ENCODE measurements around the gene LANCL2. TPM values are rescaled to one million over a fixed set of nuclear protein-coding genes. Genes with fewer than 3 reads are reported as not detected.

Gene LANCL2
- total and polyA plus RNA-seq, 4 experiments from 2014 or later = 4.4 to 7.0 (median 5.2) TPM

DNA sequence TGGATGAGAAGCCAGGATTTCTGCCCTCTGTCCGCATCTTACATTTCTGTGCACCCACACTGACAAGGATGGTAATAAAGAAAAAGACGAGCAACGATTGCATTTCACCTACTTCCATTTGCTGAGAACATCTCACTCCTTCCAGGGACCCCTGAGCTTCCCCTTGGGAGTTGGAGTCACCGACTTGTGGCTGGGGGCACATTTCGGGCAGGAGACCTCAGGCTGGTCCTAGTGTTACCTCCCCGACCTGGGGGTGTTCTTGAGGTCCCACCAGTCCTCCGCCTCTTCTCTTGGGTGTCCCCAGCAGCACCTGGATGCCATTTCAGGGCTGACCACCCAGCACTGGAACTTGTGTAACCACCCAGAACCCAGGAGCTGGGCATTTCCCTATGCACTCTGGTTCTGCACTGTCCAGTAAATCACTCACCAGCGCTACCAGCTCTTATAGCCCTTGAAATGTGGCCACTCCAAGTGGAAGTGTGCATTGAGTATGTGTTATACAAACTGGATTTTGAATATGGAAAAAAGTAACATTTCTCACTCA is 84.9 kb downstream of the LANCL2 start:
- peak overlapping the region in 2 of 7 donors; percentile 18 to 44 for H3K27ac Mint-ChIP-seq
- H3K4me3 Mint-ChIP-seq = peak overlapping the region in 1 of 8 donors; percentile 19
- H3K9me3 Mint-ChIP-seq = peaks cover 0 to 5% (median 2%) of the 10 kb centered on the region in 8 donors
- ChIA-PET POLR2A (ENCODE audit: partially characterized antibody) (no interaction called here), CTCF (ENCODE audit: partially characterized antibody) (interaction anchor here (0.9 to 1.3 kb wide), 2 partner anchors 10 to 19 kb away, joined by 3 read pairs; no protein-coding TSS in a partner anchor)
- peaks cover 22% of the 10 kb centered on the region for H3K4me1 ChIP-seq (ENCODE audit: insufficient read depth, low read length)
- H3K36me3 Mint-ChIP-seq = peaks cover 6 to 41% of the 10 kb centered on the region in 2 donors
- H3K27ac ChIP-seq (ENCODE audit: low read depth, low read length) = no peak overlapping the region
- no peak for DNase-seq
- no peaks in the 10 kb centered on the region for H3K36me3 ChIP-seq (ENCODE audit: insufficient read depth, low read length)
- no peak overlapping the region for H3K4me3 ChIP-seq (ENCODE audit: low read length in 2 of 2)
- no peaks in the 10 kb centered on the region for H3K27me3 ChIP-seq (ENCODE audit: insufficient read depth, low read length)
- H3K9me3 ChIP-seq (ENCODE audit: control insufficient read depth in 1 of 2, low read length in 2 of 2) = no peaks in the 10 kb centered on the region
- peaks cover 35 to 56% (median 45%) of the 10 kb centered on the region in 4 donors for H3K4me1 Mint-ChIP-seq
- H3K27me3 Mint-ChIP-seq = no peaks in the 10 kb centered on the region
- intact Hi-C loops (cut with micrococcal nuclease) = no loop called here

DNA sequence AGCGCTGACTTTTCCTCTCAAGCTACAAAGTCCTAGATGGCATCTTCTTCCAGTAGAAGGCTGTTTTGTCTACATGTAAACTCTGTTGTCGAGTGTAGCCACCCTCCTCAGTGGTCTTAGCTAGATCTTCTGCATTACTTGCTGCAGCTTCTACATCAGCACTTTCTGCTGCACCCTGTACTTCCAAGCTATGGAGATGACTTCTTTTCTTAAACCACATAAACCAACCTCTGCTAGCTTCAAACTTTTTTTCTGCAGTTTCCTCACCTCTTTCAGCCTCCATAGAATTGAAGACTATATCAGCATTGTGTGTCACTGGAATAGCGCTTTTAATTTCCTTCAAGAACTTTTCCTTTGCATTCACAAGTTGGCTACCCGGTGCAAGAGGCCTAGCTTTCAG is 87.8 kb downstream of the LANCL2 start:
- Histone ChIP-seq H3K36me3 (ENCODE audit: insufficient read depth, low read length) (no peaks in the 10 kb centered on the region), H3K27ac (ENCODE audit: low read depth, low read length) (no peak overlapping the region), H3K9me3 (ENCODE audit: control insufficient read depth in 1 of 2, low read length in 2 of 2) (no peaks in the 10 kb centered on the region), H3K4me3 (ENCODE audit: low read length in 2 of 2) (no peak overlapping the region), H3K4me1 (ENCODE audit: insufficient read depth, low read length) (peaks cover 11% of the 10 kb centered on the region), H3K27me3 (ENCODE audit: insufficient read depth, low read length) (no peaks in the 10 kb centered on the region)
- ChIA-PET CTCF (ENCODE audit: partially characterized antibody) (interaction anchor here (0.9 to 1.2 kb wide), 5 partner anchors 8 to 145 kb away, joined by 3 to 4 read pairs (median 4); no protein-coding TSS in a partner anchor), POLR2A (ENCODE audit: partially characterized antibody) (interaction anchor here (0.8 to 1.9 kb wide), 3 partner anchors 13 to 18 kb away, joined by 3 to 13 read pairs (median 4); no protein-coding TSS in a partner anchor)
- DNase-seq = no peak
- Mint-ChIP-seq H3K27me3 (no peaks in the 10 kb centered on the region), H3K4me1 (peaks cover 27 to 59% (median 44%) of the 10 kb centered on the region in 4 donors), H3K4me3 (no peak overlapping the region), H3K9me3 (peaks cover 3 to 32% (median 18%) of the 10 kb centered on the region in 8 donors), H3K36me3 (peaks cover 17 to 46% of the 10 kb centered on the region in 2 donors), H3K27ac (peak overlapping the region in 4 of 7 donors; percentile 6 to 76 (median 52))
- intact Hi-C loops (cut with micrococcal nuclease) = loop anchor here (2.0 kb wide), 1 partner anchor 16 kb away; no protein-coding TSS in a partner anchor

DNA sequence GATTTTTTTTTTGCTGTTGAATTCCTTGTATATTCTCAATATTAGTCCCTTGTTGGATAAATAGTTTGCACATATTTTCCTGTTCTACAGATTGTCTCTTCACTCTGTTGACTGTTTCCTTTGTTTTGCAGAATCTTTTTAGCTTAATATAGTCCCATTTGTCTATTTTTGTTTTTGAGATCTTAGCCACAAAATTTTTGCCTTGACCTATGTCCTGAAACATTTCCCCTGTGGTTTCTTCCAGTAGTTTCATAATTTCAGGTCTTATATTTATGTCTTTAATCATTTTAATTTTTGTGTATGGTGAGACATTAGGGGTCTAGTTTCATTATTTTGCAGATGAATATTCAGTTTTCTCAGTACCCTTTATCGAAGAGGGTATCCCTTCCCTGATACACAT is 92.7 kb downstream of the LANCL2 start:
- H3K4me3 ChIP-seq (ENCODE audit: low read length in 2 of 2) = no peak overlapping the region
- no peak overlapping the region for H3K27ac ChIP-seq (ENCODE audit: low read depth, low read length)
- H3K9me3 ChIP-seq (ENCODE audit: control insufficient read depth in 1 of 2, low read length in 2 of 2) = no peaks in the 10 kb centered on the region
- H3K9me3 Mint-ChIP-seq = peaks cover 6 to 66% (median 44%) of the 10 kb centered on the region in 8 donors
- no peaks in the 10 kb centered on the region for H3K27me3 ChIP-seq (ENCODE audit: insufficient read depth, low read length)
- no peaks in the 10 kb centered on the region for H3K36me3 ChIP-seq (ENCODE audit: insufficient read depth, low read length)
- no peak for DNase-seq
- peaks cover 18% of the 10 kb centered on the region for H3K4me1 ChIP-seq (ENCODE audit: insufficient read depth, low read length)
- no peak overlapping the region for H3K4me3 Mint-ChIP-seq
- ChIA-PET POLR2A (ENCODE audit: partially characterized antibody) (no interaction called here), CTCF (ENCODE audit: partially characterized antibody) (no interaction called here)
- H3K4me1 Mint-ChIP-seq = peaks cover 32 to 68% (median 48%) of the 10 kb centered on the region in 4 donors
- H3K36me3 Mint-ChIP-seq = peaks cover 28 to 55% of the 10 kb centered on the region in 2 donors
- no peaks in the 10 kb centered on the region for H3K27me3 Mint-ChIP-seq
- intact Hi-C loops (cut with micrococcal nuclease) = no loop called here
- no peak overlapping the region for H3K27ac Mint-ChIP-seq

DNA sequence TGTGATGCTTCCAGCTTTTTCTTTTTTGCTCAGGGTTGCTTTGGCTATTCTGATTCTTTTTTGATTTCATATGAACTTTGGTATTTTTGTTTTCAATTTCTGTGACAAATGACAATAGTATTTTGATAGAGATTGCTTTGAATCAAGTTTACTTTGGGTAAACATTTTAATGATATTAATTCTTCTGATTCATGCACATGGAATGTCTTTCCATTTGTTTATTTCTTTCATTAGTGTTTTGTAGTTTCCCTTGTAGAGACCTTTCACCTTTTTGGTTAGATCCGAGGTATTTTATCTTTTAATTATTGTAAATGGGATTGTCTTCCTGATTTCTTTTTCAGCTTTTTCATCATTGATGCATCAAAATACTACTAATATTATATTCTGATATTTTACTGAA is 93.2 kb downstream of the LANCL2 start:
- H3K27ac ChIP-seq (ENCODE audit: low read depth, low read length) = no peak overlapping the region
- ChIA-PET CTCF (ENCODE audit: partially characterized antibody) (no interaction called here), POLR2A (ENCODE audit: partially characterized antibody) (interaction anchor here (2.1 kb wide), 1 partner anchor 11 kb away, joined by 11 read pairs; no protein-coding TSS in a partner anchor)
- Mint-ChIP-seq H3K9me3 (peaks cover 6 to 66% (median 44%) of the 10 kb centered on the region in 8 donors), H3K27ac (peak overlapping the region in 2 of 7 donors; percentile 40 to 65), H3K4me1 (peaks cover 29 to 68% (median 46%) of the 10 kb centered on the region in 4 donors), H3K4me3 (no peak overlapping the region), H3K36me3 (peaks cover 31 to 58% of the 10 kb centered on the region in 2 donors), H3K27me3 (no peaks in the 10 kb centered on the region)
- no peaks in the 10 kb centered on the region for H3K27me3 ChIP-seq (ENCODE audit: insufficient read depth, low read length)
- DNase-seq = no peak
- no peaks in the 10 kb centered on the region for H3K36me3 ChIP-seq (ENCODE audit: insufficient read depth, low read length)
- H3K9me3 ChIP-seq (ENCODE audit: control insufficient read depth in 1 of 2, low read length in 2 of 2) = no peaks in the 10 kb centered on the region
- H3K4me3 ChIP-seq (ENCODE audit: low read length in 2 of 2) = no peak overlapping the region
- intact Hi-C loops (cut with micrococcal nuclease) = no loop called here
- peaks cover 16% of the 10 kb centered on the region for H3K4me1 ChIP-seq (ENCODE audit: insufficient read depth, low read length)

DNA sequence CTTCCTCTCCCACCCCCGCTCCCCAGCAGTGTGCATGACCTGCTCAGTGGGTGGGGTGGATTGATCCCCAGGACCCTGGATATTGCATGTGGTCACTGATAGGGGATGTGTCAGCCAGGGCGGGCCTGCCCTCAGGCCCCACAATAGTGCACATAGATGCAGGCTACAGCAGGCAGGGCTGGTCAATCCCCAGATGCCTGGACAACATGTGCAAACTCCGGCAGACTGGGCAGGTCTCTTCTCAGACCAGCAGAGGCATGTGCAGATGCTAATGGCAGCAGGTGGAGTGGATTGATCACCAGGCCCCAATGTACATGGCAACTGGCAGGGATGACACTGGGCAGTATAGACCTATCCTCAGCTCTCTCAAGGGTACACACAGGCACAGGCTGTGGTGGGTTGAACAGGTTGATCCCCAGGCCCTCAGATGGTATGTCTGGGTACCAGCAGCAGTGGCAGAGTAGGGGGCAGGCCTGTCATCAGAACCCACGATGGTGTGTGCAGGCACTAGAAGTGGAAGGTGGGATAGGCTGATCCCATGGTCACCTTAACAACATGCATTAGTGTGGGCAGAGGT is 98.6 kb downstream of the LANCL2 start:
- peaks cover 11% of the 10 kb centered on the region for H3K36me3 ChIP-seq (ENCODE audit: insufficient read depth, low read length)
- no peaks in the 10 kb centered on the region for H3K27me3 Mint-ChIP-seq
- no peak overlapping the region for H3K4me3 ChIP-seq (ENCODE audit: low read length in 2 of 2)
- intact Hi-C loops (cut with micrococcal nuclease) = loop anchor here (10.0 kb wide), 1 partner anchor 501 kb away; the partner anchor contains the start of gene NIPSNAP2
- peak overlapping the region in 5 of 7 donors; percentile 27 to 86 (median 53) for H3K27ac Mint-ChIP-seq
- peaks cover 67% of the 10 kb centered on the region for H3K4me1 ChIP-seq (ENCODE audit: insufficient read depth, low read length)
- no peaks in the 10 kb centered on the region for H3K27me3 ChIP-seq (ENCODE audit: insufficient read depth, low read length)
- no peaks in the 10 kb centered on the region for H3K9me3 ChIP-seq (ENCODE audit: control insufficient read depth in 1 of 2, low read length in 2 of 2)
- peaks cover 47 to 79% (median 54%) of the 10 kb centered on the region in 4 donors for H3K4me1 Mint-ChIP-seq
- H3K4me3 Mint-ChIP-seq = peak overlapping the region in 1 of 8 donors; percentile 26
- CTCF ChIA-PET (ENCODE audit: partially characterized antibody) = no interaction called here
- H3K36me3 Mint-ChIP-seq = peaks cover 36 to 65% of the 10 kb centered on the region in 2 donors
- POLR2A ChIA-PET (ENCODE audit: partially characterized antibody) = no interaction called here
- H3K9me3 Mint-ChIP-seq = peaks cover 3 to 33% (median 23%) of the 10 kb centered on the region in 8 donors
- no peak for DNase-seq
- H3K27ac ChIP-seq (ENCODE audit: low read depth, low read length) = no peak overlapping the region

- Histone ChIP-seq H3K27me3 (ENCODE audit: insufficient read depth, low read length) (no peaks in the 10 kb centered on the region), H3K4me1 (ENCODE audit: insufficient read depth, low read length) (peaks cover 73% of the 10 kb centered on the region), H3K36me3 (ENCODE audit: insufficient read depth, low read length) (peaks cover 11% of the 10 kb centered on the region), H3K9me3 (ENCODE audit: control insufficient read depth in 1 of 2, low read length in 2 of 2) (no peaks in the 10 kb centered on the region), H3K4me3 (ENCODE audit: low read length in 2 of 2) (no peak overlapping the region), H3K27ac (ENCODE audit: low read depth, low read length) (no peak overlapping the region)
- intact Hi-C loops (cut with micrococcal nuclease) = loop anchor here (10.0 kb wide), 1 partner anchor 500 kb away; the partner anchor contains the start of gene NIPSNAP2
- Mint-ChIP-seq H3K4me1 (peaks cover 49 to 81% (median 60%) of the 10 kb centered on the region in 4 donors), H3K9me3 (peaks cover 3 to 27% (median 16%) of the 10 kb centered on the region in 8 donors), H3K36me3 (peaks cover 34 to 63% of the 10 kb centered on the region in 2 donors), H3K27ac (peak overlapping the region in 6 of 7 donors; percentile 55 to 79 (median 67)), H3K4me3 (peak overlapping the region in 1 of 8 donors; percentile 47), H3K27me3 (no peaks in the 10 kb centered on the region)
- ChIA-PET CTCF (ENCODE audit: partially characterized antibody) (no interaction called here), POLR2A (ENCODE audit: partially characterized antibody) (no interaction called here)
- no peak for DNase-seq
These were observed 99.3 kb downstream of the LANCL2 start for GRCh38 chr7:55464422-55464821.

GRCh38 chr7:55465691-55466090 is 100.6 kb downstream of the LANCL2 start:
- no peaks in the 10 kb centered on the region for H3K27me3 Mint-ChIP-seq
- Histone ChIP-seq H3K36me3 (ENCODE audit: insufficient read depth, low read length) (peaks cover 11% of the 10 kb centered on the region), H3K9me3 (ENCODE audit: control insufficient read depth in 1 of 2, low read length in 2 of 2) (no peaks in the 10 kb centered on the region), H3K4me1 (ENCODE audit: insufficient read depth, low read length) (peaks cover 86% of the 10 kb centered on the region), H3K4me3 (ENCODE audit: low read length in 2 of 2) (no peak overlapping the region), H3K27ac (ENCODE audit: low read depth, low read length) (peak overlapping the region; percentile 8), H3K27me3 (ENCODE audit: insufficient read depth, low read length) (no peaks in the 10 kb centered on the region)
- H3K27ac Mint-ChIP-seq = peak overlapping the region; percentile 2 to 95 (median 90)
- intact Hi-C loops (cut with micrococcal nuclease) = loop anchor here (10.0 kb wide), 1 partner anchor 499 kb away; the partner anchor contains the start of gene NIPSNAP2
- CTCF ChIA-PET (ENCODE audit: partially characterized antibody) = interaction anchor here (1.5 kb wide), 1 partner anchor 50 kb away, joined by 4 read pairs; no protein-coding TSS in a partner anchor
- peak overlapping the region in 2 of 8 donors; percentile 22 to 40 for H3K4me3 Mint-ChIP-seq
- H3K4me1 Mint-ChIP-seq = peaks cover 56 to 93% (median 72%) of the 10 kb centered on the region in 4 donors
- H3K9me3 Mint-ChIP-seq = peaks cover 3 to 17% (median 8%) of the 10 kb centered on the region in 8 donors
- DNase-seq = no peak
- POLR2A ChIA-PET (ENCODE audit: partially characterized antibody) = interaction anchor here (1.2 kb wide), 1 partner anchor 13 kb away, joined by 3 read pairs; no protein-coding TSS in a partner anchor
- peaks cover 36 to 58% of the 10 kb centered on the region in 2 donors for H3K36me3 Mint-ChIP-seq

All from CD4-positive, alpha-beta memory T cell (primary cell).